GM21529 (cell line): Measurements from ENCODE around the gene SHOC2.
"Not testable (repeated sequence)": the region's sequence is repeated elsewhere in the genome, so short reads cannot be mapped to it uniquely, and the experiment has no call there.

Source experiments
- ATAC-seq: cut with Tn5 transposase; IDR thresholded peaks from one replicate; pipeline ENCODE4 v1.9.1; 2021; ENCODE audit not compliant: unreplicated experiment

Gene SHOC2

GRCh38 chr10:110901954-110902819 lies 17.2 kb upstream of the SHOC2 start:
- no peak for ATAC-seq

GRCh38 chr10:110903280-110904278 lies 15.8 kb upstream of the SHOC2 start:
- peak; percentile 79 for ATAC-seq

DNA sequence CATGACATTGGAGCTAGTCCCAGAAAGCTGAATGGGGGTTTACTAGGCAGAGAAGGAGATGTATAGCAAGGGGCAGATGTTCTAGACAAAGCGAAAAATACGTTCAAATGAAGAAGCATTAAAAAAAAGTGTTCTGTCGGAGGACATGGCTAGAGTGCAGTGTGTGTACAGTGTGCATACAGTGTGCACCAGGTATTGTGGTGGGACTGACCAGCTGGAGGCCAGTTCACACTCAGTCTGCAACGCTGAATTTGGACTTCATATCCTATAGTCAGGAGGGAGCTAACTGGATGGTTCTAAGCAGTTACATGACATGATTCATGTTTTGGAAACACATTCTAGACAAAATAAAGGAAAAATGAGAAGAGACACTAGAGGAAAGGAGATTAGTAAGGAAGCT lies 9.3 kb upstream of the SHOC2 start:
- ATAC-seq, result no peak

DNA sequence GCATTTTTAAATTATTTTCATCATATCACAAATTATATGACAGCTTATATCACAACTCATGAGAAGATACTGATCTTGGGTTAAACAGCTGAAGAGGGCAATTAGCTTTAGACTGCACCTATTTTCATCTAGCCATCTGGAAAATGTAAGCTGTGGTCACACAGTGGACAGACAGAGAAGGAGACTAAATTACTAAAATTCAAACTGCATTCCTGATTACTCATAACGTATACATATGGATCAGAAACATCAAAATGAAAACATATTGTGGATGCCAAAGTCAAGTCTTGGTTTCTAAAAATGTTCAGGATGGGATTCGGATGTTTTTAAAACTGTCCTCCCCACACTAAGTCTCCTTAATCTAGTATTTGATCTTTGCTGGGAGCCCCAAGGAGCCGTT lies 7.0 kb upstream of the SHOC2 start:
- ATAC-seq, result no peak

DNA sequence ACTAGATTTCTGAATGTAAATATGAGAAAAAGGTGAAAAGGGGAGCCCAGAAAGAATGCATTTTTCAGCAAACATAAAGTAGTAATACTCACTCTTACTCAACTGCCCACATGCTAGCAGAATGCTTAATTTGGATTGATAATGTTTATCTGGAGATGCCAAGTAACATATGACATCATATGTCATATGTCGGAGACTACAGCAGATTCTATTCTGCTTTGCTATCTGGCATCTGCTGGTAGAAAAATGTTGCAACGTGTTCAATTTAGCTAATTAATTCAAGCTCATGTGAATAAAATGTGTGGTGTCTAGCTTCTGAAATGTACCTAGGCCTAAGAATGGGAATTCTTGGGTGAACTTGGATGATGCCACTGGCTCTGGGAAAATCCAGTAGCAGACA lies 5.0 kb upstream of the SHOC2 start:
- ATAC-seq, result no peak

- ATAC-seq, result no peak
These were observed 4.4 kb upstream of the SHOC2 start for GRCh38 chr10:110915035-110915434.

DNA sequence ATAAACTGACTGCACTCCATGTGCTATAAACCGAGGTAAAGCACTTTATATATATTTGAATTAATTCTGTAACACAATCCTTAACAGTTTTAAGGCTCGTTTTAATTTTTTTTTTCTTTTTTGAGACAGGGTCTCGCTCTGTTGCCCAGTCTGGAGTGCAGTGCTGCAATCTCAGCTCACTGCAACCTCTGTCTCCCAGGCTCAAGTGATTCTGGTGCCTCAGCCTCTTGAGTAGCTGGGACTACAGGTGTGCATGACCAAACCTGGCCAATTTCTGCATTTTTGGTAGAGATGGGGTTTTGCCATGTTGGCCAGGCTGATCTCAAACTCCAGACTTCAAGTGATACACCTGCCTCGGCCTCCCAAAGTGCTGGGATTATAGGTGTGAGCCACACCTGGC lies 3.8 kb upstream of the SHOC2 start:
- ATAC-seq, result not testable (repeated sequence)

DNA sequence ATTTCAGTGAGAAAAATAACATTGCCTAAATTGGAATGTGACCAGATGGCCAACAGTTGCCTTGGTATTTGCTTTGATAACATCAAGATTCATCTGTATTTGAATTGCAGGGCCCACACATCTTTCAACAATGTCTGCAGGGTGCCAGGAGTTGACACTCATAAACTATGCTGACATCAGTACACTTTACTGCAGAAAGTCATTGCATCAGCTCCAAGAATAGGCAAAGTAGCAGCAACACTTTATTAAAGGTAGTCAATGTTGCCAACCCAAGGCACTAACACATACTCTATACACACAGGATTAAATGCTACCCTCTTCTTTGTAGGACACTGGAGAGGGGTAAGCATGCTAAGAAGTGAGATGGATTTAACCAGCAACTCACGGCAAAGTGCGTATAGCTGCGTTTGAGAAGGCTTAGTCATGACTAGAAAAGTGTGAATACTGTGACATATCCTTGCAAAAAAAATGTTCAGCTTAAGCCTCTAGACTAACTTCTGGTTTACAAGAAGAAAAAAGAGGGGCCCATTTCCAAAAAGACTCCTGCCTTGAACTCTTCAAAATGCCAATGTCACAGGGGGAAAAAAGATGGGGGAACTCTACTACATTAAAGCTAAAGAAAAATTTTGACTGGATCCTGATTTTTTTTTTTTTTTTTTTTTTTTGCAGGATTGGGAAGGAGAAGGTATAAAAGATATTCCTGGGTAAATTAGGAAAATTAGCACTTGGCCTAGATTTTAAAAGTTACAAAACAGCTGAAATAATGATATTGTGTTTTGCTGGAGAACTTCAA lies 2.7 kb upstream of the SHOC2 start:
- ATAC-seq, result no peak

- no peak for ATAC-seq
These were observed 1.1 kb upstream of the SHOC2 start for GRCh38 chr10:110918269-110918642.

DNA sequence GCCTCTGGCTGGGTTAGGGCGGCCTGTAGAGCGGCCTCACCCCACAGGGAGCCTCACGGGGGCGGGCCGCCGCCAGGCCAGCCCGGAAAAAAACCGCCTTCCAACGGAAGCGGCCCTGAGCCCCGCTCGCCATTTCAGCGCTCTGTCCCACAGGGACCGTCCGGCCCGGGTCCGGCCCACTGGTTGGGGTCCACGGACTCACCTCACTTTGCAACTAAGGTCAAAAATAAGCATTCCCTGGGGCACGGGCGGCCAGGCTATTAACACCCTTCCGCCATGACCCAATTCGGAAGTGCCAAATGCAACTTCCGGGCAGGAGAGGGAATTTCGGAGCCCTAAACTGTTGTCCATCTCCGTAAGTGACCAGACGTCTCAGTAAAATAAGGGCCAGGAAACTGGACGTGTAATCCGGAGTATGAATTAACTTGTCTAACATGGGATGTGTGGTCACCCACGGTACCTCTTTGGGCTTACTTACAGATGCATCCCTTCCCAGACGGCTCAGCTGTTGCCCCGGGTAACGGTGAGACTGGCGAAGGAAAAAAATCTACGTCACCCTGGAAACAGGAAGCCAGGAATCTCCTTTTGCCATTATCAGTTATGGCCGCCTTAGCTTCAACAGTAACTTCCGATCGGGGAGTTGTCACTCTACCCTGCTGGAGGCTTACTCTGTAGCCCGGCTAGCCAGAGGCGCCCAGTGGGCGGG lies 608 bp upstream of the SHOC2 start, which contains the start of gene BBIP1:
Gene BBIP1 (minus strand): TSS at position 538 of the 706 bp plus-strand sequence. CDS start 1,023 bp downstream, outside the sequence.
- peak; percentile 78 for ATAC-seq

GRCh38 chr10:110919971-110920881 lies 822 bp downstream of the SHOC2 start:
- peak; percentile 29 for ATAC-seq

DNA sequence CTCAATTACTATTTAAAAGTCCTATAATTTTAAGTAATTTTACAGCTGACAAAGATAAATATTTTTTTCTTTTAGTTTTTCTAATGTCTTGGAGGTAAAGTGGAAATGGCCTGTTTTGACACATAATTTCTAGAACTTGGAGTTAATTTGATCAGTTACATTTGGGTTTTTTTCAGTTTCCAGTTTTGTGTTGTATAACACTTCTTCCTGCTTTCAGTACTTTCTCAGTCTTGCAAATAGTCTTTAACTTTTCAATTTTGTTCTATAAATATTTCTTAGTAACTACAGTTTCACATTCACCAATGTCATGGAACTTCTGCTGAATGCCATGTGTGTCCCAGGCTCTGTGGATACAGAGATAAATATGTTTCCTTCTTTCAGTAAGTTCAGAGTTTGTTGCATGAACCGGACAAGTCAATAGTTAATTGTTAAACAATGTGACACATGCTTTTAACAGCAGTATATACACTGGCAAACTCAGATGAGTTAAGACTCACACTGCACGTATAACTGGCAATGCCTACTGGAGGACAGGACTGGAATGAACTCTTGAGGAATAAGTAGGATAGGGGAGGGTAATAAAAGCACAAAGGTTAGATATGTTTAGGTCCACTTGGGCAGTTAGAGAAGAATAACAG lies 4.6 kb downstream of the SHOC2 start:
- ATAC-seq, result no peak

DNA sequence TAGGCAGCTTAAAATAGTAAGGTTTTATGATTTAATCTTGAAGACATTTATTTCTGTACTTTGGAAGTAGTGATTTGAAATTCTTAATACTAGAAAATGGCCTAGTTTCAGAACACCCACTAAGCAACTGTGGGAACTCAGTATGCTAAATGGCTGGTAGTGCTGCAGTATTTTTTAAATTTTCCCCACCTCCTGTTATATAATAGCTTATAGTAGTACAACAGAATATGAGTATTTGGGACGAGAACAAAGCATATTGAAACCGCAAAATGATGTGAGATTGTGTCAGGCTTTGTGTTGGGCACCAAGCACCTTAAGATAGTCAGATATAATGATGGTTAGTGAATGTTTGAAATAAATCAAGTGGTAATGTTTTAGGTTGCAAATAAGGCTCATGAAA lies 8.1 kb downstream of the SHOC2 start:
- ATAC-seq, result no peak

- ATAC-seq, result no peak
These were observed 12.5 kb downstream of the SHOC2 start for GRCh38 chr10:110931769-110932381.

GRCh38 chr10:110932505-110933180 lies 13.2 kb downstream of the SHOC2 start:
- ATAC-seq, result no peak

- ATAC-seq, result no peak
These were observed 17.4 kb downstream of the SHOC2 start for GRCh38 chr10:110936757-110937156.

GRCh38 chr10:110939419-110939818 lies 20.0 kb downstream of the SHOC2 start:
- ATAC-seq, result no peak
